AG10803 (cell line): ENCODE results near the gene KIAA0513.

Source experiments
- DNase-seq: peaks from one replicate; pipeline ENCODE4 v3.0.0; 2010; ENCODE audit warnings: low read depth
- H3K4me3 ChIP-seq: 2 replicates; pipeline ENCODE4 v1.5.1; 2011; ENCODE audit warnings: mild to moderate bottlenecking, low read length, control low read depth
- TF ChIP-seq, protein P1 (sequence below): conservative IDR thresholded peaks from 2 replicates; pipeline ENCODE4 v1.5.1; 2011; ENCODE audit warnings: mild to moderate bottlenecking, low read length, control low read depth, inconsistent platforms

KIAA0513 gene

DNA sequence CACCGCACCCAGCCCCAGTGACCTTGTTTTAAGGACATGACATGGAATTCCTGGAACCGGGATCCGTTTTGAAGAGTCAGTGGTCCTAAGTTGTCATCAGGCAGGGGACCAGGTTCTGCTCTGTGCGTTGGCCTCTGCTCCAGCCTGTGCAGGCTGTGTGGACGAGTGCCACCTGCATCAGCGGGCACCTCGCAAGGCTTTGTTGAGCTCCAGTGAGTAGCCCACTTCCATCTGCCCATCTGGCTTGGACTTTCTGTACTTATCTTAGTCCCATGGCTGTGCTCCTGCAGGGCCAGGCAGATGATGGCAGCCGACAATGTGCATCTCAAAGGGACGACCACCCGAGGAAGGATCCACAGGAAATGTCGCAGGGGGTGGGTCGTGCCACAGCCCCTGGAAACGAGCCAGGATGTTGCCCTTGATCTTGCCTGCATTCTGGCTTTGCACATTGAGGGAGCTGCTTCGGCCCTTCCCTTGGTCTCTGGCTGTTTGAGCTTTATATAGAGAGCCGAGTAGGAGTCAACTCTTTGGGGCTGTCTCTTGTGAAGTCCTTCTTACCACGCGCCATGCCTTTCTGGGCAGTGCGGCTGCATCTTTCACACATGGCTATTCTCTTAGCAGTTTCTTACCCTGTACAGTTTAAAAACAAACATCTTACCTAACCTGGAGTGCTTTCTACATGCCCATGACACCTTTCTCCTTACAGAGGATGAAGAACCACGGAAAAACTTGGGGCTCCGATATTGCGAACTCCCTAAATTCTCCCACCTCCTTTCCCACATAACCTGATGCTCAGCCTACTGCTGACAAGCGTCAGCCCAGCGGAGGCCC lies 18.3 kb downstream of the KIAA0513 start:
- H3K4me3 ChIP-seq, result no peak overlapping the region
- TF ChIP-seq, protein P1, sequence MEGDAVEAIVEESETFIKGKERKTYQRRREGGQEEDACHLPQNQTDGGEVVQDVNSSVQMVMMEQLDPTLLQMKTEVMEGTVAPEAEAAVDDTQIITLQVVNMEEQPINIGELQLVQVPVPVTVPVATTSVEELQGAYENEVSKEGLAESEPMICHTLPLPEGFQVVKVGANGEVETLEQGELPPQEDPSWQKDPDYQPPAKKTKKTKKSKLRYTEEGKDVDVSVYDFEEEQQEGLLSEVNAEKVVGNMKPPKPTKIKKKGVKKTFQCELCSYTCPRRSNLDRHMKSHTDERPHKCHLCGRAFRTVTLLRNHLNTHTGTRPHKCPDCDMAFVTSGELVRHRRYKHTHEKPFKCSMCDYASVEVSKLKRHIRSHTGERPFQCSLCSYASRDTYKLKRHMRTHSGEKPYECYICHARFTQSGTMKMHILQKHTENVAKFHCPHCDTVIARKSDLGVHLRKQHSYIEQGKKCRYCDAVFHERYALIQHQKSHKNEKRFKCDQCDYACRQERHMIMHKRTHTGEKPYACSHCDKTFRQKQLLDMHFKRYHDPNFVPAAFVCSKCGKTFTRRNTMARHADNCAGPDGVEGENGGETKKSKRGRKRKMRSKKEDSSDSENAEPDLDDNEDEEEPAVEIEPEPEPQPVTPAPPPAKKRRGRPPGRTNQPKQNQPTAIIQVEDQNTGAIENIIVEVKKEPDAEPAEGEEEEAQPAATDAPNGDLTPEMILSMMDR, result no peak
- DNase-seq, result no peak

DNA sequence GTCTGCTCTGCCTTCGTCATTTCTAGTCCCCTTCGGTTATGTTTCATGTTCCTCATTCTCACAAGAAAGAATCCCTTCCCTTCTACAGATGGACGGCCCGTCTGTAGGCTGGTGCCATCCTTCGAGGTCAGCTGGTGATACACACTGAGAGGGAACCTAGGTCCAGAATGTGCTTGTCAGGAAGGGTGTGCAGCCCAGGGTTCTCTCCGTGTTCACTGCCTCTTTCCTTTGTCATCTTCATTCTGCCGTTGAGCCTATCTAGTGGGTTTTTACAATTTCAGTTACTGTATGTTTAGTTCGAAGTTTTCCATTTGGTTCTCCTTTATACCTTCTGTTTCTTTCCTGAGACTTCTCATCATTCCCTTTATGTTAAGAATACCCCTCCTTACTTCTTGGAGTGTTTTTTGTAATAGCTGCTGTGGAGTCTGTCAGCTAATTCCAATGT lies 18.9 kb downstream of the KIAA0513 start:
- H3K4me3 ChIP-seq, result no peak overlapping the region
- DNase-seq, result no peak
- TF ChIP-seq, protein P1, result no peak

DNA sequence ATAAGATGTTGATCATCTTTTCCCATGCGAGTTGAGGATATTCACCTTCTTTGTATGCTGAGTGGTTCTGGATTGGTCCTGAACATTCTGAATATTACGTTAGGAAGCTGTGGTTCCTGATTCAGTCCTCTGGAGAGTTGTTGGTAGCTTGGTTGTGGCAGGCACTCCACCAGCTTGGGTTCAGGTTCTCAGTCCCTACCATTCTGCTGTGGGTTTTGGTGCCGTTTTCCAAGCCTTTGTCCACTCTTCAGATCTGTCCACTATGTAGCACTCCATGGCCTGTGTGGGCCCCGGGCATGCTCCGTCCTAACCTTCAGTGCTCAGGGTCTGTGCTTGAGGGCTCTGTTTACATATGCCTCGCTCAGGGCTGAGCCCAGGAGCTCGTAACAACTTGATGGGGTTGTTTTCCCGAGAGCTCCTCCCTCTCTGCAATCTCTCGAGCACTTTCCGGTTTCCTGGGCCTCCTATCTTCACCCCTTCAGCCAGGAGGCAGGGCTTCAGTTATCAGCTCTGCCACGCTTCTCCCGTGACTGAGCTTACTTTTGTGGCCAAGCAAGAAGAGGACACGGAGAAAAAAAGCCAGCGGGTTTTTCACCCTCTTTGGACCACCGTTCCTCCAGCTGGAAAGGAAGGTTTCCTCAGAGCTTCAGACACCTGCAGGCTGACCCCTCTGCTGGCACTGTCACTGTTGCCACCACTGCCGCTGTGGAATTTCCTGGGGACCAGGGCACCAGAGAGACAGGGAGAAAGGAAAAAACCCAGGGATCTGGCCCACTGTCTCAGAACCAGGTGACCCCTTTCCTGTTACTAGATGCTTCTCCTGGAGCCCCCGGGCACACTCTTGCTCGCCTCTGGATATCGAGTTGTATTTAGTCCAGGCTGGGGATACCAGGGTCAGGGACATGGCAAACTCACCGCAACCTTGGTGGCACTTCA lies 19.6 kb downstream of the KIAA0513 start:
- no peak overlapping the region for H3K4me3 ChIP-seq

GRCh38 chr16:85047867-85048455 lies 20.4 kb downstream of the KIAA0513 start:
- DNase-seq, result no peak
- H3K4me3 ChIP-seq, result no peak overlapping the region
- TF ChIP-seq, protein P1, result no peak

More for the DNA sequence above, 19.6 kb downstream of the KIAA0513 start:
- DNase-seq, result no peak
- TF ChIP-seq, protein P1, result no peak

DNA sequence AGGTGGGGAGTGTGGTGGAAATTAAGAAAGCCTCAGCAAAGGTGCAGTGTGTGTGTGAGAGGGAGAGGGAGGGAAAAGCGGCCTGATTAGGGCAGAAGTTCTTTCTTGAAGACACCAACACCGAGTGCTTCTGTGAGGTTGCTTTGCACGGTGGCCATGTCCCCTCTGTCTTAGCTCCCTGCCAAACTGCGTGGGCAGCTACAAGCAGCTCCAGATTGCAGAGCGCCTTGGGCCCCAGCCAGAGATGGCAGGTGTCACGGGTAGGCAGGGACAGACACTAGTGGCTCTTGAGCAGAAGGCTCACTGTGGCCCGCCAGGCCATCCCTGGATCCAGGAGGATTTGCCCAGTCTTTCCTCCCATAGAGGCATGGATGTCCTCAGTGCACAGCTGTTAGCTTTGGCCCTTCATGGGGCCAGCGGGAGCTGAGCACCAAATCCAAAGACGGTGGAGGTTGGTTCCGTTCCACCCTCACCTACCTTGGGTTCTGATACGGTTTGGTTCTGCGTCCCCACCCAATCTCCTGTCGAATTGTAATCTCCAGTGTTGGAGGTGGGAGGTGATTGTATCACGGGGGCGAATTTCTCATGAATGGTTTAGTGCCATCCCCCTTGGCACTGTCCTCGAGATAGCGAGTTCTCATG lies 21.4 kb downstream of the KIAA0513 start:
- no peak overlapping the region for H3K4me3 ChIP-seq
- DNase-seq, result no peak
- TF ChIP-seq, protein P1, result no peak

GRCh38 chr16:85049706-85050305 lies 22.2 kb downstream of the KIAA0513 start:
- TF ChIP-seq, protein P1, result no peak
- no peak overlapping the region for H3K4me3 ChIP-seq
- no peak for DNase-seq
